SU-DHL-6 (cell line): ENCODE results near the gene TMEM95.

Experiments used
- CTCF ChIP-seq: fragments of 200-600 bp; sonication (generic); IDR thresholded peaks from one replicate; pipeline ENCODE4 v1.5.1; 2017; ENCODE audit warnings: antibody characterized with exemption, mild to moderate bottlenecking, low read length, moderate library complexity; ENCODE audit not compliant: insufficient read depth, poor library complexity, severe bottlenecking
- EZH2phosphoT487 ChIP-seq: fragments of 200-600 bp; sonication (generic), shearing (Covaris generic); conservative IDR thresholded peaks from 2 replicates; pipeline ENCODE4 v1.6.1; 2018; ENCODE audit warnings: mild to moderate bottlenecking, antibody characterized with exemption, low read length, moderate library complexity, mixed read lengths

- TF ChIP-seq CTCF (no peak), EZH2phosphoT487 (no peak)
Observed at GRCh38 chr17:7334938-7335538, 19.9 kb upstream of the TMEM95 start.
